Fibroblast of upper back skin (primary cell): Measurements from ENCODE around the gene GIMAP8.
"Not testable (repeated sequence)": the region's sequence is repeated elsewhere in the genome, so short reads cannot be mapped to it uniquely, and the experiment has no call there.

ENCODE experiments used
- DNase-seq: peaks from one replicate; pipeline ENCODE4 v3.0.0-alpha.2; 2013

Gene GIMAP8

GRCh38 chr7:150516956-150517745 lies 66.7 kb downstream of the GIMAP8 start:
- no peak for DNase-seq

- no peak for DNase-seq
Observed at GRCh38 chr7:150519310-150519709, 68.9 kb downstream of the GIMAP8 start.

DNA sequence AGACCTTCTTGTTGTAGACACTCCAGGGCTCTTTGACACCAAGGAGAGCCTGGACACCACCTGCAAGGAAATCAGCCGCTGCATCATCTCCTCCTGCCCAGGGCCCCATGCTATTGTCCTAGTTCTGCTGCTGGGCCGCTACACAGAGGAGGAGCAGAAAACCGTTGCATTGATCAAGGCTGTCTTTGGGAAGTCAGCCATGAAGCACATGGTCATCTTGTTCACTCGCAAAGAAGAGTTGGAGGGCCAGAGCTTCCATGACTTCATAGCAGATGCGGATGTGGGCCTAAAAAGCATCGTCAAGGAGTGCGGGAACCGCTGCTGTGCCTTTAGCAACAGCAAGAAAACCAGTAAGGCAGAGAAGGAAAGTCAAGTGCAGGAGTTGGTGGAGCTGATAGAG lies 69.7 kb downstream of the GIMAP8 start:
- DNase-seq, result no peak

- DNase-seq, result not testable (repeated sequence)
Observed at GRCh38 chr7:150522931-150523330, 72.5 kb downstream of the GIMAP8 start.

GRCh38 chr7:150524018-150524417 lies 73.6 kb downstream of the GIMAP8 start:
- no peak for DNase-seq
